ENCODE data around the gene ATXN1.

ATXN1 gene

GRCh38 chr6:16762550-16763477, 1.6 kb upstream of the ATXN1 start:
- DNase-seq: peak; percentile 80

DNA sequence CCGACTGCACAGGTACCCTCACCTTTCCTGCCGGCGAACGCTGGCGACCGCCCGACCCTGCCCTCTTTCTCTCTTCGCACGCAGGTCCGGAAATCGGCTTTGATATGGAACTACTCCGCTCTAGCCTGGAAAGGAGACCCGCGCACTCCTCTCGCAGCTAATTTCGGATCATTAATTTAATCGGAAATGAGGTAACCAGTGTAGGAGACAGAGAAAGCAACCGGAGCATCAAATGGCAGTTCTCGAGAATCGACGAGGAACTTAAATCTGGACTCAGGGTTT, 949 bp upstream of the ATXN1 start:
- Histone ChIP-seq H3K27me3 (ENCODE audit: insufficient read depth, low read length, poor library complexity) (no peaks in the 10 kb centered on the region), H3K56ac (ENCODE audit: low read length) (peak overlapping the region; percentile 78), H3K18ac (ENCODE audit: low read length) (no peak overlapping the region), H4K8ac (ENCODE audit: low read depth, low read length) (no peak overlapping the region), H2BK120ac (ENCODE audit: low read depth, low read length) (no peak overlapping the region), H2BK5ac (ENCODE audit: low read length) (no peak overlapping the region), H4K5ac (ENCODE audit: low read length) (no peak overlapping the region), H3K79me2 (ENCODE audit: control insufficient read depth, insufficient read depth, low read length) (no peaks in the 10 kb centered on the region), H3K4ac (ENCODE audit: low read depth, low read length) (no peak overlapping the region), H2BK15ac (replicated peaks; ENCODE audit: low read depth) (no peak overlapping the region), H3K4me3 (ENCODE audit: low read length) (peak overlapping the region; percentile 38), H3K23ac (ENCODE audit: low read length) (no peak overlapping the region), H3K4me2 (ENCODE audit: low read length) (peak overlapping the region; percentile 35), H3K9ac (ENCODE audit: low read length) (peak overlapping the region; percentile 41), H3K4me1 (ENCODE audit: control insufficient read depth, low read depth, low read length) (peaks cover 3% of the 10 kb centered on the region), H3K36me3 (ENCODE audit: control insufficient read depth, insufficient read depth, low read length) (no peaks in the 10 kb centered on the region), H3K79me1 (ENCODE audit: low read length) (no peaks in the 10 kb centered on the region), H3K27ac (ENCODE audit: low read depth, low read length) (no peak overlapping the region), H2AK5ac (ENCODE audit: low read length) (no peak overlapping the region)
- no CpG with 5 or more reads among the region's 21 CpGs for WGBS (ENCODE audit: extremely low coverage, insufficient coverage, low lambda C conversion rate)
- peak; percentile 57 for DNase-seq

More at GRCh38 chr6:16762550-16763477, 1.6 kb upstream of the ATXN1 start:
- Histone ChIP-seq H3K4me3 (ENCODE audit: low read length) (peak overlapping the region; percentile 38), H3K56ac (ENCODE audit: low read length) (no peak overlapping the region), H3K27ac (ENCODE audit: low read depth, low read length) (no peak overlapping the region), H4K8ac (ENCODE audit: low read depth, low read length) (no peak overlapping the region), H3K27me3 (ENCODE audit: insufficient read depth, low read length, poor library complexity) (no peaks in the 10 kb centered on the region), H3K18ac (ENCODE audit: low read length) (no peak overlapping the region), H3K4ac (ENCODE audit: low read depth, low read length) (no peak overlapping the region), H3K79me1 (ENCODE audit: low read length) (no peaks in the 10 kb centered on the region), H4K5ac (ENCODE audit: low read length) (no peak overlapping the region), H2BK5ac (ENCODE audit: low read length) (no peak overlapping the region), H3K4me2 (ENCODE audit: low read length) (peak overlapping the region; percentile 35), H3K23ac (ENCODE audit: low read length) (no peak overlapping the region), H3K79me2 (ENCODE audit: control insufficient read depth, insufficient read depth, low read length) (no peaks in the 10 kb centered on the region), H2BK120ac (ENCODE audit: low read depth, low read length) (no peak overlapping the region), H3K9ac (ENCODE audit: low read length) (peak overlapping the region; percentile 41), H3K36me3 (ENCODE audit: control insufficient read depth, insufficient read depth, low read length) (no peaks in the 10 kb centered on the region), H2BK15ac (replicated peaks; ENCODE audit: low read depth) (no peak overlapping the region), H3K4me1 (ENCODE audit: control insufficient read depth, low read depth, low read length) (peaks cover 3% of the 10 kb centered on the region), H2AK5ac (ENCODE audit: low read length) (no peak overlapping the region)
- whole genome bisulfite sequencing (ENCODE audit: extremely low coverage, insufficient coverage, low lambda C conversion rate): no CpG with 5 or more reads among the region's 32 CpGs

DNA sequence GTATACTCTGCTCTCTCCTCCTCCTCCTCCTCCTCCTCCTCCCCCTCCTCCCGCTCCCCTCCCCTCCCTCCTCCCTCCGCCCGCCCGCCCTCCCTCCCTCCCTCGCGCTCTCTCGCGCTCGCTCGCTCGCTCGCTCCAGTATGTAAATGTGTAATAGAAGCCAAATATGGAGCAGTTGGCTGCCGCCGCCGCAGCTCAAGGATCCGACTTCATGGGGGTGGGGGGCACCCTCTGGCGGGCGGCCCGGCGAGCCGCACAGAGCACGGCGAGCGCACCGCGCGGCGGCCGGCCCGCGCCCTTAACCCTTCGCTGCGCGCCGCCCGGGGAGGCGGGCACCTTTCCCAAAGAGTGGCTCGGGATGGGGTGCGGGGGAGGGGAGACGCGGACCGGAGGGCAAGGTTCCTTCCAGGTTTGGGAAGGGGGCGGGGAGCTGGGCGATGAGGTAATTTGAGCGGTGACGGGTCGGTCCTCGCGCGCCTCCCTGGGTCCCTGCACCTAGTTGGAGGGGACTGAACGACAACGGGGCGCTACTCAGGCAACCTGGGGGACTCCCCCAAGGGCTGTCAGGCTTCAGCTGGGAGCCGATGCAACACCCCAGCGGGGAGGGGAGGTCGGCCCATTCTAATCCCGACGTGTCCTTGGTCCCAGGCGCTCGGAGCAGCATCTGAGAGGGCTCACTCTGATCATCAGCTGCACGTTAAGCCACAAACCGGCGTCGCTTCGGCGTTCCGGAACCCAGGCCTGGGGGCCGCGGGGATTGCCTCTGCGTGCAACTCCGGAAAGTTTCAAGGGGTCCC, 409 bp upstream of the ATXN1 start:
- H2BK15ac ChIP-seq (replicated peaks; ENCODE audit: low read depth): no peak overlapping the region
- peak; percentile 91 for DNase-seq
- H2BK120ac ChIP-seq (ENCODE audit: low read depth, low read length): no peak overlapping the region

GRCh38 chr6:16759646-16760515, 1.4 kb downstream of the ATXN1 start:
- H3K36me3 ChIP-seq (ENCODE audit: control insufficient read depth, insufficient read depth, low read length): no peaks in the 10 kb centered on the region
- H4K5ac ChIP-seq (ENCODE audit: low read length): no peak overlapping the region
- no peak overlapping the region for H2AK5ac ChIP-seq (ENCODE audit: low read length)
- H2BK120ac ChIP-seq (ENCODE audit: low read depth, low read length): no peak overlapping the region
- no peaks in the 10 kb centered on the region for H3K79me1 ChIP-seq (ENCODE audit: low read length)
- H3K27me3 ChIP-seq (ENCODE audit: insufficient read depth, low read length, poor library complexity): no peaks in the 10 kb centered on the region
- peak overlapping the region; percentile 86 for H3K56ac ChIP-seq (ENCODE audit: low read length)
- H3K23ac ChIP-seq (ENCODE audit: low read length): no peak overlapping the region
- H2BK5ac ChIP-seq (ENCODE audit: low read length): no peak overlapping the region
- WGBS (ENCODE audit: extremely low coverage, insufficient coverage, low lambda C conversion rate): no CpG with 5 or more reads among the region's 87 CpGs
- peak; percentile 81 for DNase-seq
- H3K4ac ChIP-seq (ENCODE audit: low read depth, low read length): no peak overlapping the region
- H3K4me1 ChIP-seq (ENCODE audit: control insufficient read depth, low read depth, low read length): peaks cover 3% of the 10 kb centered on the region
- peak overlapping the region; percentile 38 for H3K27ac ChIP-seq (ENCODE audit: low read depth, low read length)
- H2BK15ac ChIP-seq (replicated peaks; ENCODE audit: low read depth): peak overlapping the region; percentile 28
- peak overlapping the region; percentile 82 for H3K18ac ChIP-seq (ENCODE audit: low read length)
- peak overlapping the region; percentile 29 for H3K4me2 ChIP-seq (ENCODE audit: low read length)
- H3K79me2 ChIP-seq (ENCODE audit: control insufficient read depth, insufficient read depth, low read length): no peaks in the 10 kb centered on the region
- H3K4me3 ChIP-seq (ENCODE audit: low read length): peak overlapping the region; percentile 35
- H3K9ac ChIP-seq (ENCODE audit: low read length): peak overlapping the region; percentile 71
- no peak overlapping the region for H4K8ac ChIP-seq (ENCODE audit: low read depth, low read length)

More for the DNA sequence above, 409 bp upstream of the ATXN1 start:
- H3K4me3 ChIP-seq (ENCODE audit: low read length): peak overlapping the region; percentile 61
- no peak overlapping the region for H4K5ac ChIP-seq (ENCODE audit: low read length)
- no peak overlapping the region for H2BK5ac ChIP-seq (ENCODE audit: low read length)
- H3K79me2 ChIP-seq (ENCODE audit: control insufficient read depth, insufficient read depth, low read length): no peaks in the 10 kb centered on the region
- peak overlapping the region; percentile 41 for H3K9ac ChIP-seq (ENCODE audit: low read length)
- H3K27ac ChIP-seq (ENCODE audit: low read depth, low read length): peak overlapping the region; percentile 55
- H3K27me3 ChIP-seq (ENCODE audit: insufficient read depth, low read length, poor library complexity): no peaks in the 10 kb centered on the region
- H3K4me1 ChIP-seq (ENCODE audit: control insufficient read depth, low read depth, low read length): peaks cover 3% of the 10 kb centered on the region
- H2AK5ac ChIP-seq (ENCODE audit: low read length): no peak overlapping the region
- H3K79me1 ChIP-seq (ENCODE audit: low read length): no peaks in the 10 kb centered on the region
- no CpG with 5 or more reads among the region's 71 CpGs for WGBS (ENCODE audit: extremely low coverage, insufficient coverage, low lambda C conversion rate)
- H3K36me3 ChIP-seq (ENCODE audit: control insufficient read depth, insufficient read depth, low read length): no peaks in the 10 kb centered on the region
- no peak overlapping the region for H3K4ac ChIP-seq (ENCODE audit: low read depth, low read length)
- peak overlapping the region; percentile 78 for H3K56ac ChIP-seq (ENCODE audit: low read length)
- H4K8ac ChIP-seq (ENCODE audit: low read depth, low read length): no peak overlapping the region
- no peak overlapping the region for H3K23ac ChIP-seq (ENCODE audit: low read length)
- peak overlapping the region; percentile 78 for H3K18ac ChIP-seq (ENCODE audit: low read length)
- H3K4me2 ChIP-seq (ENCODE audit: low read length): peak overlapping the region; percentile 35

DNA sequence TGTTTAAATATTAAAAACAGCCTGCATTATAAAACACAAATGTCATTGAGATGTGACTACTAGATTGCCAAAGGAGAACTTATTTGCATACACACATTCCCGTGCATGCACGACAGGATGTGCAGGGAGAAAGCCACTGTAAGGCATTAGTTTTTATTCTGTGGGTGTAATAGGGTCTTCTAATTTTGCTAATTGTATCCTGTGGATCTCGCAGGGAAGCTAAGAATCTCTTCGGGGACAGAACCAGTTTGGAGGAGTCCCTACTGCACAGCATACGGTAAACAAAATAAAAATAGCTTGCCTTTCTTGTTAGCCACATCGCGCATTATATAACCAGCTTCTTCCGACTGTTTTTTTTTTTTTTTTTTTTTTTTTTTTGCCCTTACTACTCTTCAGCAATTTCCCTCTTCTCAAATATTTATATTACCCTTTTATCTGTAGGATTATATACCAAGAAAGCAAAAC, 2.0 kb downstream of the ATXN1 start:
- Histone ChIP-seq H3K27ac (ENCODE audit: low read depth, low read length) (no peak overlapping the region), H4K8ac (ENCODE audit: low read depth, low read length) (no peak overlapping the region), H3K79me1 (ENCODE audit: low read length) (no peaks in the 10 kb centered on the region), H3K4me2 (ENCODE audit: low read length) (peak overlapping the region; percentile 29), H3K9ac (ENCODE audit: low read length) (peak overlapping the region; percentile 71), H3K56ac (ENCODE audit: low read length) (peak overlapping the region; percentile 86), H3K4ac (ENCODE audit: low read depth, low read length) (no peak overlapping the region), H2BK120ac (ENCODE audit: low read depth, low read length) (no peak overlapping the region), H3K36me3 (ENCODE audit: control insufficient read depth, insufficient read depth, low read length) (no peaks in the 10 kb centered on the region), H3K4me1 (ENCODE audit: control insufficient read depth, low read depth, low read length) (peaks cover 3% of the 10 kb centered on the region), H3K18ac (ENCODE audit: low read length) (no peak overlapping the region), H3K79me2 (ENCODE audit: control insufficient read depth, insufficient read depth, low read length) (no peaks in the 10 kb centered on the region), H3K4me3 (ENCODE audit: low read length) (no peak overlapping the region), H2BK15ac (replicated peaks; ENCODE audit: low read depth) (no peak overlapping the region), H2AK5ac (ENCODE audit: low read length) (no peak overlapping the region), H3K23ac (ENCODE audit: low read length) (no peak overlapping the region), H4K5ac (ENCODE audit: low read length) (no peak overlapping the region), H2BK5ac (ENCODE audit: low read length) (no peak overlapping the region), H3K27me3 (ENCODE audit: insufficient read depth, low read length, poor library complexity) (no peaks in the 10 kb centered on the region)
- DNase-seq: peak; percentile 22
- WGBS (ENCODE audit: extremely low coverage, insufficient coverage, low lambda C conversion rate): no CpG with 5 or more reads among the region's 8 CpGs
